ENCODE measurements around the gene BLM. TPM values are rescaled to one million over a fixed set of nuclear protein-coding genes. Genes with fewer than 3 reads are reported as not detected.
"Not testable (repeated sequence)": the region's sequence is repeated elsewhere in the genome, so short reads cannot be mapped to it uniquely, and the experiment has no call there.

BLM gene
- total RNA-seq (2022) (15.6 and 18.1 TPM in 2 replicates), Bru-seq, nascent RNA (percentile 64 among the genes with signal in this experiment), BruChase-seq, experiment 1, labeled RNA remaining after a 2-hour chase (percentile 68 among the genes with signal in this experiment), BruChase-seq, experiment 2, labeled RNA remaining after a 6-hour chase (percentile 65 among the genes with signal in this experiment)
- long read RNA-seq, full-length matches to known transcripts, result 10 of 15 reads
- long read RNA-seq, partial matches to known transcripts, result 3 of 15 reads
- long read RNA-seq, other reads (novel, unspliced or antisense), result 2 of 15 reads

DNA sequence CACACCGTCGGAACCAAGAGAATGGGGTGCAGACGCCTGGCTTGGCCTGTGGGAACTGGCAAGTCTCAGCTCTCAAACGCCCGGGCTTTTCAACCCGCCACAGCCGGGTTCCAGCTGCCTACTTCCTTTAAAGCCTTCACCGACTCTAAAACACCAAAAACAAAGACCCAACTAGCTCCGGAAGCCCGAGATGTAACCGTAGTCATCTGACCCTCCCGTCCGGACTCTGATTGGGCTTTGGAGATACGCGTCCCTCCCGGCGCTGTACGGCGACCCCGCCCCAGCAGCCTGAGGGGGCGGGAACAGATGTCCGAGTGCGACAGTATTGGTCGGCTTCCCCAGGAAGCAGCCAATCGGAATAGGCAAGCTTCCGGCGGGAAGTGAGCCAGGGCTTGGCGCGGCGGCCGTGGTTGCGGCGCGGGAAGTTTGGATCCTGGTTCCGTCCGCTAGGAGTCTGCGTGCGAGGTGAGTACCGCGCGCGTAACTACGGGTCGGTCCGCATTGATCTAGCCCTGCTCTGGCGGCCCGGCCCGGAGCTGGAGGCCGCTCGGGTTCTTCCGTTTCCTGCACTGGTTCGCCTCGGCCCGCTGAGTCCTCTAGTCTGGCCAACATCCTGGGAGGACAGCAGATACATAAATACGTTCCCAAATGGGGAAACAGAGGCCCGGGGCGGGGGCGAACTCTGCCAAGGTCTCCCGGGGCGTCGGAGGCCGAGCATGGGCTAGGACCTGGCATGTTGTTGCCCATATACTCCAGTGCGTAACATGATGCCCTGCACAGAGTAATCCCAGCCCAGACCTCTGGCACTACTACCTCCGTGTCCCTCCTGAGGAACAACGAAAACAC is at the start of gene BLM:
Gene BLM (plus strand): TSS at position 371 of the 846 bp plus-strand sequence. CDS start 30,047 bp downstream, outside the sequence.
- peak; percentile 95 for DNase-seq
- TF ChIP-seq CTCF (IDR thresholded peaks at IDR 0.05; ENCODE audit: insufficient read depth in 1 of 2, low read depth in 1 of 2, low read length in 1 of 2, severe bottlenecking in 1 of 2, unreplicated experiment in 1 of 2), result peak; percentile 10 to 20
- H3K9me3 ChIP-seq, result no peaks in the 10 kb centered on the region
- peak within 1 kb of the TSS; percentile 89 for H3K4me3 ChIP-seq (ENCODE audit: low read depth, low read length)
- peaks cover 7% of the 10 kb centered on the region for H3K4me1 ChIP-seq
- Mint-ChIP-seq H3K27me3 (ENCODE audit: insufficient read depth, unreplicated experiment) (no peaks in the 10 kb centered on the region), H3K27ac (ENCODE audit: unreplicated experiment) (peak within 1 kb of the TSS; percentile 99), H3K36me3 (ENCODE audit: insufficient read depth, unreplicated experiment) (peaks cover 8% of the 10 kb centered on the region), H3K4me3 (ENCODE audit: unreplicated experiment) (peak within 1 kb of the TSS; percentile 98), H3K4me1 (ENCODE audit: low read depth, unreplicated experiment) (peaks cover 18% of the 10 kb centered on the region), H3K9me3 (ENCODE audit: unreplicated experiment) (no peaks in the 10 kb centered on the region)
- no peaks in the 10 kb centered on the region for H3K36me3 ChIP-seq (ENCODE audit: control insufficient read depth, insufficient read depth, low read length)
- intact Hi-C loops (cut with micrococcal nuclease; ENCODE audit: unreplicated experiment), result loop anchor here (1.0 kb wide), 2 partner anchors 9 to 169 kb away; no protein-coding TSS in a partner anchor
- BruUV-seq (replicated peaks), result no TSS peak
- POLR2A ChIA-PET, result interaction anchor here (0.6 to 1.2 kb wide), 11 partner anchors 9 to 329 kb away, joined by 3 to 4 read pairs (median 3); partner anchors contain the start of genes IQGAP1, MAN2A2, RCCD1 and UNC45A
- no peaks in the 10 kb centered on the region for H3K27me3 ChIP-seq (replicated peaks; ENCODE audit: control insufficient read depth, insufficient read depth, low read length)
- CTCF ChIA-PET, result interaction anchor here (0.6 to 1.7 kb wide), 10 partner anchors 9 to 675 kb away, joined by 3 to 8 read pairs (median 4); partner anchors contain the start of gene UNC45A

DNA sequence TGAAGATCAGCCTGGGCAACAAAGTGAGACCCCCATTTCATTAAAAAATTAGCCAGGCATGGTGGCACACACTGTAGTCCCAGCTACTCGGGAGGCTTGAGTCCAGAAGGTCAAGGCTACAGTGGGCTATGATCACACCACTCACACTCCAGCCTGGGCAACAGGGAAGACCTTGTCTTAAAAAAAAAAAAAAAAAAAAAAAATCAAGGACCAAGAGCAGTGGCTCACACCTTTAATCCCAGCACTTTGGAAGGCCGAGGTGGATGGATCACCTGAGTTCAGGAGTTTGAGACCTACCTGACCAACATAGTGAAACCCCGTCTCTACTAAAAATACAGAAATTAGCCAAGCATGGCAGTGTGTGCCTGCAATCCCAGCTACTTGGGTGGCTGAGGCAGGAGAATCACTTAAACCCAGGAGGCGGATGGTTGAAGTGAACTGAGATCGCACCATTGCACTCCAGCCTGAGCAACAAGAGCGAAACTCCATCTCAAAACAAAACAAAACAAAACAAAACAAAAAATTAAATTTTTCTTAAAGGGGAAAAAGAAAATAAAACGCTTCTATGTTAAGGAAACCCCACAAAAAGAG is 49.3 kb upstream of the BLM start:
- H3K9me3 Mint-ChIP-seq (ENCODE audit: unreplicated experiment); CTCF ChIA-PET; H3K4me1 ChIP-seq; POLR2A ChIA-PET; H3K36me3 Mint-ChIP-seq (ENCODE audit: insufficient read depth, unreplicated experiment); H3K4me1 Mint-ChIP-seq (ENCODE audit: low read depth, unreplicated experiment); H3K9me3 ChIP-seq; intact Hi-C loops (cut with micrococcal nuclease; ENCODE audit: unreplicated experiment); H3K36me3 ChIP-seq (ENCODE audit: control insufficient read depth, insufficient read depth, low read length); H3K4me3 Mint-ChIP-seq (ENCODE audit: unreplicated experiment); H3K27me3 Mint-ChIP-seq (ENCODE audit: insufficient read depth, unreplicated experiment); H3K27me3 ChIP-seq (replicated peaks; ENCODE audit: control insufficient read depth, insufficient read depth, low read length); H3K4me3 ChIP-seq (ENCODE audit: low read depth, low read length); BruUV-seq (replicated peaks); DNase-seq; H3K27ac Mint-ChIP-seq (ENCODE audit: unreplicated experiment): not testable (repeated sequence)

DNA sequence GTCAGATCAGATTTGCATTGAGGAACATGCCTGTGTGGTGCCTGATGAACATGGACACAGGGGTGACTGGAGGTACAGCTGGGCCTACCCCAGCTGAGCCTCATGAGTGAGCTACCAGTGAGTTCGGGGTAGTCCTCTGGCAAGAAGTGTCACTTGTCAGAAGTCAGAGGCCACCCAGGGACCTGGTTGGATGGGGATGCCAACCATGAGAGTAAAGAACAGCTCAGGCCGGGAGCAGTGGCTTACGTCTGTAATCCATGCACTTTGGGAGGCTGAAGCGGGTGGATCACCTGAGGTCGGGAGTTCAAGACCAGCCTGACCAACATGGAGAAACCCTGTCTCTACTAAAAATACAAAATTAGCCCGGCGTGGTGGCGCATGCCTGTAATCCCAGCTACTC is 46.5 kb upstream of the BLM start:
- H3K27ac Mint-ChIP-seq (ENCODE audit: unreplicated experiment); H3K4me1 Mint-ChIP-seq (ENCODE audit: low read depth, unreplicated experiment); H3K4me3 Mint-ChIP-seq (ENCODE audit: unreplicated experiment); H3K36me3 ChIP-seq (ENCODE audit: control insufficient read depth, insufficient read depth, low read length); H3K9me3 ChIP-seq; intact Hi-C loops (cut with micrococcal nuclease; ENCODE audit: unreplicated experiment); POLR2A ChIA-PET; H3K27me3 ChIP-seq (replicated peaks; ENCODE audit: control insufficient read depth, insufficient read depth, low read length); H3K4me3 ChIP-seq (ENCODE audit: low read depth, low read length); H3K27me3 Mint-ChIP-seq (ENCODE audit: insufficient read depth, unreplicated experiment); H3K9me3 Mint-ChIP-seq (ENCODE audit: unreplicated experiment); H3K36me3 Mint-ChIP-seq (ENCODE audit: insufficient read depth, unreplicated experiment); BruUV-seq (replicated peaks); H3K4me1 ChIP-seq; CTCF ChIA-PET; DNase-seq: not testable (repeated sequence)
